Activated CD8-positive, alpha-beta T cell treated with anti-CD3 and anti-CD28 coated beads for 36 hours (primary cell): ENCODE data around the gene ACOX2. TPM values are rescaled to one million over a fixed set of nuclear protein-coding genes. Genes with fewer than 3 reads are reported as not detected.

ENCODE experiments used
- ATAC-seq: fragments of 200-7000 bp; cut with Tn5 transposase; one replicate; pipeline ENCODE4 v1.10.0; 2021; ENCODE audit warnings: mild to moderate bottlenecking, moderate library complexity
- CTCF ChIA-PET: fragments of 350-600 bp; sonication (Branson Sonifier 250); formaldehyde crosslinking; loops from one replicate; lab custom pipeline; 2021; ENCODE audit warnings: antibody characterized with exemption; lab: Charles Lee
- POLR2A ChIA-PET: fragments of 350-600 bp; sonication (Branson Sonifier 250); formaldehyde crosslinking; loops from one replicate; lab custom pipeline; 2021; ENCODE audit warnings: antibody characterized with exemption; lab: Charles Lee
- DNase-seq: peaks from one replicate; pipeline ENCODE4 v3.0.0-alpha.2; 2020
- H3K27ac Mint-ChIP-seq: one replicate; pipeline ENCODE4 v1.8.0; 2021; ENCODE audit warnings: mild to moderate bottlenecking, mixed read lengths
- H3K27me3 Mint-ChIP-seq: one replicate; pipeline ENCODE4 v1.8.0; 2021; ENCODE audit warnings: mixed read lengths
- H3K36me3 Mint-ChIP-seq: one replicate; pipeline ENCODE4 v1.8.0; 2021; ENCODE audit warnings: low read depth, mixed read lengths
- H3K4me1 Mint-ChIP-seq: one replicate; pipeline ENCODE4 v1.8.0; 2021; ENCODE audit warnings: low read depth, mixed read lengths
- H3K4me3 Mint-ChIP-seq: one replicate; pipeline ENCODE4 v1.8.0; 2021; ENCODE audit warnings: mild to moderate bottlenecking, moderate library complexity, mixed read lengths
- H3K9me3 Mint-ChIP-seq: one replicate; pipeline ENCODE4 v1.8.0; 2021; ENCODE audit warnings: mixed read lengths
- CTCF ChIP-seq: fragments of 200-600 bp; IDR thresholded peaks from one replicate; pipeline ENCODE4 v1.8.0; 2022; ENCODE audit warnings: antibody characterized with exemption, mild to moderate bottlenecking
- intact Hi-C: fragments of 100-400 bp; cut with micrococcal nuclease; formaldehyde crosslinking; loops from one replicate; pipeline ENCODE4 v1.10.0; 2022
- total RNA-seq, 2 experiments: library from RNA; stranded (reverse); gene quantifications; one replicate each; pipeline ENCODE4 v1.2.3, GENCODE V29; 2021

Gene ACOX2
- total RNA-seq, 2 experiments from 2014 or later: not detected

GRCh38 chr3:58474348-58474911, 62.6 kb downstream of the ACOX2 start:
- no peak overlapping the region for H3K27ac Mint-ChIP-seq
- no peaks in the 10 kb centered on the region for H3K36me3 Mint-ChIP-seq
- peaks cover 37% of the 10 kb centered on the region for H3K4me1 Mint-ChIP-seq
- intact Hi-C loops: no loop called here
- ChIA-PET POLR2A (no interaction called here), CTCF (interaction anchor here (0.7 to 3.1 kb wide), 3 partner anchors 8 to 26 kb away, joined by 3 to 15 read pairs (median 3); no protein-coding TSS in a partner anchor)
- ATAC-seq (no peak), DNase-seq (no peak)
- H3K4me3 Mint-ChIP-seq: no peak overlapping the region
- H3K9me3 Mint-ChIP-seq: no peaks in the 10 kb centered on the region
- H3K27me3 Mint-ChIP-seq: no peaks in the 10 kb centered on the region
- no peak for TF ChIP-seq CTCF

- ChIA-PET POLR2A (no interaction called here), CTCF (interaction anchor here (0.9 to 5.2 kb wide), 4 partner anchors 10 to 25 kb away, joined by 3 to 27 read pairs (median 9); partner anchors contain the start of gene KCTD6)
- H3K27ac Mint-ChIP-seq: no peak overlapping the region
- TF ChIP-seq CTCF: no peak
- no peak overlapping the region for H3K4me3 Mint-ChIP-seq
- peaks cover 37% of the 10 kb centered on the region for H3K4me1 Mint-ChIP-seq
- no peaks in the 10 kb centered on the region for H3K9me3 Mint-ChIP-seq
- intact Hi-C loops: no loop called here
- H3K27me3 Mint-ChIP-seq: no peaks in the 10 kb centered on the region
- H3K36me3 Mint-ChIP-seq: no peaks in the 10 kb centered on the region
- DNase-seq (no peak), ATAC-seq (no peak)
Observed at GRCh38 chr3:58473275-58473674, 63.7 kb downstream of the ACOX2 start.

GRCh38 chr3:58471025-58471887, 65.7 kb downstream of the ACOX2 start:
- Mint-ChIP-seq H3K4me3 (no peak overlapping the region), H3K27ac (peak overlapping the region; percentile 44), H3K9me3 (no peaks in the 10 kb centered on the region), H3K36me3 (no peaks in the 10 kb centered on the region), H3K4me1 (peaks cover 37% of the 10 kb centered on the region), H3K27me3 (no peaks in the 10 kb centered on the region)
- intact Hi-C loops: no loop called here
- CTCF ChIA-PET: interaction anchor here (0.7 to 5.2 kb wide), 4 partner anchors 20 to 159 kb away, joined by 3 to 27 read pairs (median 4); partner anchors contain the start of gene KCTD6
- DNase-seq (peak; percentile 74), ATAC-seq (peak; percentile 95)
- no peak for TF ChIP-seq CTCF
- POLR2A ChIA-PET: interaction anchor here (0.9 to 1.5 kb wide), 5 partner anchors 7 to 165 kb away, joined by 3 to 5 read pairs (median 3); partner anchors contain the start of genes HTD2 and RPP14

GRCh38 chr3:58470363-58471024, 66.5 kb downstream of the ACOX2 start:
- ChIA-PET POLR2A (interaction anchor here (0.6 to 1.4 kb wide), 3 partner anchors 23 to 164 kb away, joined by 3 read pairs; partner anchors contain the start of genes HTD2 and RPP14), CTCF (interaction anchor here (5.2 kb wide), 1 partner anchor 21 kb away, joined by 27 read pairs; the partner anchor contains the start of gene KCTD6)
- Mint-ChIP-seq H3K36me3 (no peaks in the 10 kb centered on the region), H3K4me1 (peaks cover 37% of the 10 kb centered on the region), H3K27ac (no peak overlapping the region), H3K9me3 (no peaks in the 10 kb centered on the region), H3K4me3 (no peak overlapping the region), H3K27me3 (no peaks in the 10 kb centered on the region)
- DNase-seq (no peak), ATAC-seq (no peak)
- no peak for TF ChIP-seq CTCF
- intact Hi-C loops: no loop called here
